ENCODE data around the gene BFAR. TPM values are rescaled to one million over a fixed set of nuclear protein-coding genes. Genes with fewer than 3 reads are reported as not detected.

The BFAR gene, protein sequence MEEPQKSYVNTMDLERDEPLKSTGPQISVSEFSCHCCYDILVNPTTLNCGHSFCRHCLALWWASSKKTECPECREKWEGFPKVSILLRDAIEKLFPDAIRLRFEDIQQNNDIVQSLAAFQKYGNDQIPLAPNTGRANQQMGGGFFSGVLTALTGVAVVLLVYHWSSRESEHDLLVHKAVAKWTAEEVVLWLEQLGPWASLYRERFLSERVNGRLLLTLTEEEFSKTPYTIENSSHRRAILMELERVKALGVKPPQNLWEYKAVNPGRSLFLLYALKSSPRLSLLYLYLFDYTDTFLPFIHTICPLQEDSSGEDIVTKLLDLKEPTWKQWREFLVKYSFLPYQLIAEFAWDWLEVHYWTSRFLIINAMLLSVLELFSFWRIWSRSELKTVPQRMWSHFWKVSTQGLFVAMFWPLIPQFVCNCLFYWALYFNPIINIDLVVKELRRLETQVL
- total RNA-seq (10 to 100 TPM; 36.6 to 72.8 (median 60.9) TPM), total RNA-seq (40.7 to 90.0 (median 75.7) reads per million in 29 experiments)
- 61.5 TPM for total RNA-seq (2013)

DNA sequence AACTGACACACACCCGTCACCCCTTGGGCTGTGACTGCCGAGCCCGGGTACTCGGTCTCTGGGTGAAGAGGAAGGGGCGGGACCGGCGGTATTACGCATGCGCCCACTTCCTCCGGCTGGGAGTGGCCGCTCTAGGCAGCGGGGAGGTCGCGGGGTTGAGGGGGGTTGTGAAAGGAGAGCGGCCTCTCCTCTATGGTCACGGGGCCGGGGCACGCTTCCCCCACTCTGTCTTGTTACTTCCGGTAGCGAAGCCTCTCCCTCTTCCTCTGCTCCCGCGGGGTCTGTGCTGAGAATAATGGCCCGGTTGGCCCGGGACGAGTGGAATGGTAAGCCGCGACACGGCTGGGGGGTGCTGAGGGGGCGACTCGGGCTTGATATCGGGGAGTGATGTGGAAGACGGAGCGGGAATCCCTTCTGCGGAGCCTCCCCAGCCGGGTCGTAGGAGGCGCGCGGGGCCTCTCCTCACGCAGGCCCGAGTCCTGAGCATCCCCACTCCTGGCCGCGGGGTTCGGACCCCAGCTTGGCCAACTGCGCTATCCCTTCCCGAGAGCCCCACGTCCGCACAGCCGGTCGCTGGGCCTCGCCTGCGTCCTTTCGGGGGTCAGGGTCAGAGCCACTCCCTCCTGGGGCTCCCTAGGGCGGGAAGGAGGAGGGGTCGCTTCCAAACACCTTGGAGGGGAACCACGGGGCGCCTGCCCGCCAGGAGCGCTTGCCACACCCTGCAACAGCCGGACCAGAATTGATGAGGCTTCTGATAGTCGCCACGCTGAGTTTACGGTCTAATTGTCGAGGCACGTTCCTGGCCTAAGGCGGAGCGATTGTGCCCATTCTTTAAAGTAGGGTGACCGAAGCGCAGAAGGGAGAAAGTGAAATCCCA lies at the start of gene BFAR:
Gene BFAR (plus strand): TSS at position 259 of the 877 bp plus-strand sequence. CDS start 11,396 bp downstream, outside the sequence.
- peaks cover 34 to 60% of the 10 kb centered on the region in 2 experiments for H3K4me1 ChIP-seq (ENCODE audit: control insufficient read depth in 1 of 2, extremely low read depth in 1 of 2, insufficient read depth in 2 of 2, low read length in 2 of 2)
- POLR2A ChIA-PET: no interaction called here
- 2% methylated on average over 53 of the region's 69 CpGs for WGBS (ENCODE audit: insufficient coverage)

DNA sequence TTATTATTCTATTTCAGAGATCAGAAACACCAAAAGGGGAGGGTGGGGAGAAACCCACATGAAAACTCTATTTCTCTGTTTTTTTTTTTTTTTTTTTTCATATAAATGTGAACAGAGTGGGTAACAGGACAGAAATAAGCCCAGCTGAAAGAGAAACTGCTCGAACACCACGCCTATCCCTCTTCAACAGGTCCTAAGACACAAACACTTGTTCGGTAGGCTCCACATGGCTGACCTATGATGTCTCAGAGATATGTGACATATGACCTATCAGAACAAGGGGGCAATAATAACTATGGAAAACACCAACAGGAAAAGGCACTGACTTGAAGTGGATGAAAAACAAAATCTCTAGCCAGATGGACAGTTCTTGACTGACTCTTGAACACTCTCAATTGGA lies 47.5 kb upstream of the BFAR start:
- WGBS (ENCODE audit: insufficient coverage): 100% methylated on average over 1 of the region's 3 CpGs
- ChIA-PET CTCF (interaction anchor here in 1 of 2 donors (0.6 kb wide), 1 partner anchor 67 kb away, joined by 3 read pairs; no protein-coding TSS in a partner anchor), POLR2A (no interaction called here)
- H3K4me3 ChIP-seq (ENCODE audit: control insufficient read depth in 1 of 2, extremely low read depth in 1 of 2, low read length in 1 of 2): no peak overlapping the region
- no peaks in the 10 kb centered on the region for H3K4me1 ChIP-seq (ENCODE audit: control insufficient read depth in 1 of 2, extremely low read depth in 1 of 2, insufficient read depth in 2 of 2, low read length in 2 of 2)
- ATAC-seq (replicated peaks in 1 of 4) (no peak), DNase-seq (no peak)
- Mint-ChIP-seq H3K4me1 (peaks cover 0 to 4% (median 3%) of the 10 kb centered on the region in 3 donors), H3K4me3 (no peak overlapping the region), H3K27me3 (no peaks in the 10 kb centered on the region), H3K36me3 (peaks cover 57% of the 10 kb centered on the region), H3K9me3 (no peaks in the 10 kb centered on the region), H3K27ac (no peak overlapping the region)
- no peaks in the 10 kb centered on the region for H3K27me3 ChIP-seq (replicated peaks in 1 of 2; ENCODE audit: control insufficient read depth in 2 of 2, extremely low read depth in 1 of 2, insufficient read depth in 2 of 2, low read length in 1 of 2)
- H3K27ac ChIP-seq (ENCODE audit: low read length): no peak overlapping the region
- peaks cover 5 to 79% of the 10 kb centered on the region in 2 donors for H3K36me3 ChIP-seq (ENCODE audit: control insufficient read depth in 2 of 2, extremely low read depth in 1 of 2, insufficient read depth in 1 of 2, low read length in 1 of 2)
- H3K9me3 ChIP-seq: no peaks in the 10 kb centered on the region

More for the DNA sequence above, at the start of gene BFAR:
- Histone ChIP-seq H3K4me3 (ENCODE audit: control insufficient read depth in 1 of 2, extremely low read depth in 1 of 2, low read length in 1 of 2) (peak within 1 kb of the TSS; percentile 85 to 93), H3K36me3 (ENCODE audit: control insufficient read depth in 2 of 2, extremely low read depth in 1 of 2, insufficient read depth in 1 of 2, low read length in 1 of 2) (peaks cover under 1 to 16% of the 10 kb centered on the region in 2 donors), H3K27me3 (replicated peaks in 1 of 2; ENCODE audit: control insufficient read depth in 2 of 2, extremely low read depth in 1 of 2, insufficient read depth in 2 of 2, low read length in 1 of 2) (no peaks in the 10 kb centered on the region), H3K9me3 (no peaks in the 10 kb centered on the region), H3K27ac (ENCODE audit: low read length) (peak within 1 kb of the TSS; percentile 84)
- peak within 1 kb of the TSS; percentile 99 for H3K27ac Mint-ChIP-seq
- H3K27me3 Mint-ChIP-seq: no peaks in the 10 kb centered on the region
- DNase-seq (peak; percentile 97 to 100 (median 99)), ATAC-seq (replicated peaks in 1 of 4) (peak; percentile 76 to 80 (median 80))
- CTCF ChIA-PET: interaction anchor here in 1 of 2 donors (0.5 to 0.6 kb wide), 2 partner anchors 62 to 1019 kb away, joined by 3 to 5 read pairs; no protein-coding TSS in a partner anchor
- peak within 1 kb of the TSS; percentile 98 to 100 (median 99) for H3K4me3 Mint-ChIP-seq
- H3K36me3 Mint-ChIP-seq: peaks cover 6% of the 10 kb centered on the region
- peaks cover 69 to 78% (median 73%) of the 10 kb centered on the region in 3 donors for H3K4me1 Mint-ChIP-seq
- peaks cover 0 to 4% (median 3%) of the 10 kb centered on the region in 3 donors for H3K9me3 Mint-ChIP-seq

DNA sequence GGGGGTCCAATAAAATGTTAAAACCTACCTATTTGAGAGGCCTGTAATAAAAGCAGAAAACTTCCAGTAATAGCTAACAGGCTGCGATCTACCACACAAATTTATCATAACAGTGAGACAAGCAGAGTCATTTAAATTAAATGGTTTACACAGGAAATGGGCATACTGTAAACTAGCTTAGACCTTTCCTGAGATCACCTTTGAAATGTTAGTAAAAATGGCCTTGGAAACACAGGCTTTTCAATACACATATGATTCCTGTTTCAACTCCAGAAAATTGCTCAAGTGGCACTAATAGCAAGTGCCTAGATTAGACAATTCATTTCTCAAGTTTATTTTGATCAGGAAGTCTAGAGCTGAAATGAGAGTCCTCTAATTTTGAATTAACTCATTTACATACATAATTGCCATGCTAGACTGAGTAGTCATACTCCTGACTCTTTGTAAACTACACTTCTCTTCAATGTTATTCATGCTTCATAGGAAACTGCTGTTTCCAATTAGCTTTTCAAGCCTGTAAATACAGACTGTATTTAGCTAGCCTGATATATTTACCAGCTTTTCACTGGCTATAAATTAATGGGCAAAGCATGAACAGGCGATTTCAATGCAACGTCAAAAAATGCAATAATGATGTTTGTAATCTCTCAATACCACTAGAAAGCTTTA lies 46.0 kb upstream of the BFAR start:
- H3K9me3 ChIP-seq: no peaks in the 10 kb centered on the region
- H3K4me1 ChIP-seq (ENCODE audit: control insufficient read depth in 1 of 2, extremely low read depth in 1 of 2, insufficient read depth in 2 of 2, low read length in 2 of 2): no peaks in the 10 kb centered on the region
- peaks cover 0 to 4% (median 3%) of the 10 kb centered on the region in 3 donors for H3K4me1 Mint-ChIP-seq
- DNase-seq: no peak
- no peaks in the 10 kb centered on the region for H3K9me3 Mint-ChIP-seq
- no peak overlapping the region for H3K27ac ChIP-seq (ENCODE audit: low read length)
- no CpG with 5 or more reads among the region's 3 CpGs for WGBS (ENCODE audit: insufficient coverage)
- peaks cover 55% of the 10 kb centered on the region for H3K36me3 Mint-ChIP-seq
- H3K27ac Mint-ChIP-seq: no peak overlapping the region
- ATAC-seq (replicated peaks in 1 of 4): no peak
- no peak overlapping the region for H3K4me3 ChIP-seq (ENCODE audit: control insufficient read depth in 1 of 2, extremely low read depth in 1 of 2, low read length in 1 of 2)
- CTCF ChIA-PET: interaction anchor here in 1 of 2 donors (0.6 to 1.0 kb wide), 2 partner anchors 8 to 337 kb away, joined by 4 read pairs; no protein-coding TSS in a partner anchor
- no peaks in the 10 kb centered on the region for H3K27me3 ChIP-seq (replicated peaks in 1 of 2; ENCODE audit: control insufficient read depth in 2 of 2, extremely low read depth in 1 of 2, insufficient read depth in 2 of 2, low read length in 1 of 2)
- no peak overlapping the region for H3K4me3 Mint-ChIP-seq
- H3K36me3 ChIP-seq (ENCODE audit: control insufficient read depth in 2 of 2, extremely low read depth in 1 of 2, insufficient read depth in 1 of 2, low read length in 1 of 2): peaks cover 10 to 78% of the 10 kb centered on the region in 2 donors
- POLR2A ChIA-PET: interaction anchor here in 1 of 2 donors (0.6 kb wide), 1 partner anchor 26 kb away, joined by 6 read pairs; no protein-coding TSS in a partner anchor
- H3K27me3 Mint-ChIP-seq: no peaks in the 10 kb centered on the region

DNA sequence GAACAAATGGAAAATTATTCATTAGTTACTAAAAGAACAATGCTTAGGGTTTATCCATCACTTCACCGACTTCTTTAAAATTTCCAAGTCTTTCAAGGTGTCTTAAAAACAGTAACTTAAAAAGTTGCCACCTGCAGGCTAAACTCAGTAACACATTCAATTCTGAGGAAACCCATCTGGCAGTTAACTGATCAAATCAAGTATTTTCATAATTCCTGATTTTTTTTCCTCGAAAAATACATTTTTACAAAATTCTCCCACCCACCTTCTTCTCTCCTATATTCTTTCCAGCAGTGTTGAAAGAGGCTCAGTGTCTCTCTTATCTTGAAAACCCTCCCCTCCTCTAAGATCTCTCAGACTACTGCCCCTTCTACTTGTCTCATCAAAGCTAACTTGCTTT lies 32.6 kb upstream of the BFAR start:
- no peak overlapping the region for H3K4me3 ChIP-seq (ENCODE audit: control insufficient read depth in 1 of 2, extremely low read depth in 1 of 2, low read length in 1 of 2)
- H3K27ac Mint-ChIP-seq: peak overlapping the region in 1 of 2 donors; percentile 47
- H3K36me3 ChIP-seq (ENCODE audit: control insufficient read depth in 2 of 2, extremely low read depth in 1 of 2, insufficient read depth in 1 of 2, low read length in 1 of 2): peaks cover 16 to 58% of the 10 kb centered on the region in 2 donors
- 80% methylated on average over 1 of the region's 2 CpGs for WGBS (ENCODE audit: insufficient coverage)
- no peaks in the 10 kb centered on the region for H3K4me1 ChIP-seq (ENCODE audit: control insufficient read depth in 1 of 2, extremely low read depth in 1 of 2, insufficient read depth in 2 of 2, low read length in 2 of 2)
- no peaks in the 10 kb centered on the region for H3K27me3 Mint-ChIP-seq
- peaks cover 0 to 18% (median 0%) of the 10 kb centered on the region in 3 donors for H3K4me1 Mint-ChIP-seq
- no peak for ATAC-seq (replicated peaks in 1 of 4)
- CTCF ChIA-PET: interaction anchor here in 1 of 2 donors (0.6 to 1.2 kb wide), 3 partner anchors 9 to 677 kb away, joined by 3 to 6 read pairs (median 3); no protein-coding TSS in a partner anchor
- POLR2A ChIA-PET: no interaction called here
- H3K27me3 ChIP-seq (replicated peaks in 1 of 2; ENCODE audit: control insufficient read depth in 2 of 2, extremely low read depth in 1 of 2, insufficient read depth in 2 of 2, low read length in 1 of 2): no peaks in the 10 kb centered on the region
- H3K9me3 Mint-ChIP-seq: no peaks in the 10 kb centered on the region
- peaks cover 53% of the 10 kb centered on the region for H3K36me3 Mint-ChIP-seq
- no peak overlapping the region for H3K4me3 Mint-ChIP-seq
- DNase-seq: peak in 1 of 35 experiments; percentile 39
- H3K9me3 ChIP-seq: no peaks in the 10 kb centered on the region
- no peak overlapping the region for H3K27ac ChIP-seq (ENCODE audit: low read length)

DNA sequence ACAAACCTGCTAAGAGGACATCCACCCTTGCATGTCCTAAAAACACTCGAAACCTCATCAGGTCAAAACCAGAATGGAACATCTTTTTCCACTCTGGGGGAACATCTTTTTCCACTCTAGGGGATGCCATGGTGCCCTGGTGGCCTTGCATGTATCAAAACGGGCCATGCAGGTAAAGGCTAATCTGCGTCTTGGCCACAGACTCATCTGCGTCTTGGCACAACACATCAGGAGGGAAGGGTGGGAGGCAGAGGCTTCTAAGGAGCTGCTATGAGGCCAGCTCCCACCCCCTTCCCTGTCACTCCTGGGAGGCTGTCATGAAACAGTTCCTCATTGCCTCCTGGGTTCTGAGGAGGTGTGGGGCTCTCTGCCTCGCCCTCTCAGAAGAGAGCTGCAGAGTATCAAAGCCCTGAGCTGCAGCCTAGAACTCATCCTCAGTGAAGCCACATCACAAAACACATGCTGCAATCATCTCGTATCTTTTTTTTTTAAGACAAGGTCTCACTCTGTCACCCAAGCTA lies 30.2 kb upstream of the BFAR start:
- Histone ChIP-seq H3K9me3 (no peaks in the 10 kb centered on the region), H3K36me3 (ENCODE audit: control insufficient read depth in 2 of 2, extremely low read depth in 1 of 2, insufficient read depth in 1 of 2, low read length in 1 of 2) (peaks cover 18 to 66% of the 10 kb centered on the region in 2 donors), H3K4me3 (ENCODE audit: control insufficient read depth in 1 of 2, extremely low read depth in 1 of 2, low read length in 1 of 2) (no peak overlapping the region), H3K27me3 (replicated peaks in 1 of 2; ENCODE audit: control insufficient read depth in 2 of 2, extremely low read depth in 1 of 2, insufficient read depth in 2 of 2, low read length in 1 of 2) (no peaks in the 10 kb centered on the region), H3K4me1 (ENCODE audit: control insufficient read depth in 1 of 2, extremely low read depth in 1 of 2, insufficient read depth in 2 of 2, low read length in 2 of 2) (no peaks in the 10 kb centered on the region), H3K27ac (ENCODE audit: low read length) (no peak overlapping the region)
- H3K9me3 Mint-ChIP-seq: no peaks in the 10 kb centered on the region
- WGBS (ENCODE audit: insufficient coverage): 65% methylated on average over 5 of the region's 6 CpGs
- H3K4me3 Mint-ChIP-seq: no peak overlapping the region
- ATAC-seq (replicated peaks in 1 of 4): no peak
- CTCF ChIA-PET: no interaction called here
- H3K4me1 Mint-ChIP-seq: peaks cover 0 to 18% (median 0%) of the 10 kb centered on the region in 3 donors
- POLR2A ChIA-PET: no interaction called here
- no peak for DNase-seq
- no peak overlapping the region for H3K27ac Mint-ChIP-seq
- H3K27me3 Mint-ChIP-seq: no peaks in the 10 kb centered on the region
- H3K36me3 Mint-ChIP-seq: peaks cover 55% of the 10 kb centered on the region

Measured in T-cell (primary cell).